ENCODE data around the gene VPS8. TPM values are rescaled to one million over a fixed set of nuclear protein-coding genes. Genes with fewer than 3 reads are reported as not detected.

VPS8 gene
- total RNA-seq, 1 donor from 2014 or later, result 83.9 TPM

DNA sequence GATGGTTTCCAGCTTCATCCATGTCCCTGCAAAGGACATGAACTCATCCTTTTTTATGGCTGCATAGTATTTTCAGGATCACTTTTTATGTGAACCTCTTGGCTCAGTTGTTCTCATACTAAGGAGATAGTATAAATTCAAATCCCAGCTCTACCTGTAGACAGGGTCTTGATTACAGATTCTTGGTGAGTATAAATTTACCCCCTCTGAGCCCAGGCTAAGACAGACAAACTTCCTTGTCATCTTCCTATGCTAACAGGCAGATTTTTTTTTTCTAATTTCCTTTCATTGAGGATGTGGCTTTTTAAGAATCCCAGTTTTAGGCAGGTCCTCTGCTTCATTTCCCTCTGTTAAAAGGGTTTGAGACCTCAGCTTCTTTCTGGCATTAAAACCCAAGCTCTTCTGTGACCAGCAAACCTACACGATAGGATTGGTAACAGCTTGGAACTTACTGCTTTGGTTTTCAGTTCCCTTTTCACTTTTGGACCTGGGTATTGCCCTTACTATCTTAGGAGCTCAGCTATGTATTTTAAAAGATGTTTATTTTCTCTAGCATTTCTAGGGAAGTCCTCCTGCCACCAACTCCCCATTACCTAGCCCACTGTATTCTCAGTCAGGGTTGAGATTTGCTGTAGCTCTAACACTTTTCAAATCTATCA is 72.5 kb downstream of the VPS8 start:
- H3K4me3 ChIP-seq, result no peak overlapping the region
- no peaks in the 10 kb centered on the region for H3K27me3 ChIP-seq (ENCODE audit: low read depth)
- intact Hi-C loops (cut with micrococcal nuclease), result no loop called here
- DNase-seq, result no peak
- no peaks in the 10 kb centered on the region for H3K4me1 ChIP-seq
- TF ChIP-seq, protein P1, sequence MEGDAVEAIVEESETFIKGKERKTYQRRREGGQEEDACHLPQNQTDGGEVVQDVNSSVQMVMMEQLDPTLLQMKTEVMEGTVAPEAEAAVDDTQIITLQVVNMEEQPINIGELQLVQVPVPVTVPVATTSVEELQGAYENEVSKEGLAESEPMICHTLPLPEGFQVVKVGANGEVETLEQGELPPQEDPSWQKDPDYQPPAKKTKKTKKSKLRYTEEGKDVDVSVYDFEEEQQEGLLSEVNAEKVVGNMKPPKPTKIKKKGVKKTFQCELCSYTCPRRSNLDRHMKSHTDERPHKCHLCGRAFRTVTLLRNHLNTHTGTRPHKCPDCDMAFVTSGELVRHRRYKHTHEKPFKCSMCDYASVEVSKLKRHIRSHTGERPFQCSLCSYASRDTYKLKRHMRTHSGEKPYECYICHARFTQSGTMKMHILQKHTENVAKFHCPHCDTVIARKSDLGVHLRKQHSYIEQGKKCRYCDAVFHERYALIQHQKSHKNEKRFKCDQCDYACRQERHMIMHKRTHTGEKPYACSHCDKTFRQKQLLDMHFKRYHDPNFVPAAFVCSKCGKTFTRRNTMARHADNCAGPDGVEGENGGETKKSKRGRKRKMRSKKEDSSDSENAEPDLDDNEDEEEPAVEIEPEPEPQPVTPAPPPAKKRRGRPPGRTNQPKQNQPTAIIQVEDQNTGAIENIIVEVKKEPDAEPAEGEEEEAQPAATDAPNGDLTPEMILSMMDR (IDR thresholded peaks at IDR 0.05; ENCODE audit: borderline replicate concordance), result no peak
- H3K27ac ChIP-seq (replicated peaks), result no peak overlapping the region
- peaks cover 44% of the 10 kb centered on the region for H3K36me3 ChIP-seq
- no peaks in the 10 kb centered on the region for H3K9me3 ChIP-seq (replicated peaks)

DNA sequence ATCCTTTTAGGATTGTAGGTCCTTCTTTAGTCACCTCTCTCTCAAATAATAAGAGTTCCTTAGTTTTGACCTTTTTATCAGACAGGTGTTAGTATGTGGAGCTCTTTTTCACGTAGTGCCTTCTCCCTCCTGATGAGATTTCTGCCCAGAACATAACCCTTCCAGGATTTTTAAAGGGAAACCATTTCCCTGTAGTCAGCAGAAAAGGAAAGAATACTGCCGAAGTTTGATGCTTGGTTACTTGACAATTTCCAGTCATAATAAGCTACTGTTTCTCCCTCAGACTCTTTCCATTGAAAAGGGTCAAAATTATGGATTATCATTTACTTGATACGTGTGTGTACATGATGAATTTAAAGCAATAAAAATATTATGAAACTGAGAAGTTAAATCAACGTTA is 73.1 kb downstream of the VPS8 start:
- no peaks in the 10 kb centered on the region for H3K4me1 ChIP-seq
- intact Hi-C loops (cut with micrococcal nuclease), result no loop called here
- no peaks in the 10 kb centered on the region for H3K9me3 ChIP-seq (replicated peaks)
- H3K36me3 ChIP-seq, result peaks cover 44% of the 10 kb centered on the region
- no peaks in the 10 kb centered on the region for H3K27me3 ChIP-seq (ENCODE audit: low read depth)
- TF ChIP-seq, protein P1 (IDR thresholded peaks at IDR 0.05; ENCODE audit: borderline replicate concordance), result no peak
- no peak overlapping the region for H3K27ac ChIP-seq (replicated peaks)
- no peak overlapping the region for H3K4me3 ChIP-seq
- DNase-seq, result no peak

DNA sequence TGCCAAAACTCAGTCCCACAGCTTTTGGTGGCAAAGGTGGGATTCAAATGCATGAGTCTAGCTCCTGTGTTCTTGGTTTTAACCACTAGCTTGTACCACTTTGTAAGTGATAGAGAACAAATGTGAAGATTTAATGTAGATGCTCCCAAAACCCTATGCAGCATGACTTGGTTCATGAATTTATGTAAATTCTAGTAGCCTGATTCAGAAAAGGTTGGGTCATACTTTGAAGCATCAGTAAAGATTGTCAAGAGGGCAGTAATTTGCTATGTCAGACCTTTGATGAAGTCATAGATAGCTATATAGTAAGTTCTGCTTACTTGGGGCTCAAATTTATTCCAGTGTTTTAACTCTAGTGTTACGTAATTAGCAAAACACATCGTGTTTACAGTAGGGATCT is 75.6 kb downstream of the VPS8 start:
- no peak for DNase-seq
- intact Hi-C loops (cut with micrococcal nuclease), result no loop called here
- TF ChIP-seq, protein P1 (IDR thresholded peaks at IDR 0.05; ENCODE audit: borderline replicate concordance), result no peak
- no peaks in the 10 kb centered on the region for H3K4me1 ChIP-seq
- H3K27ac ChIP-seq (replicated peaks), result no peak overlapping the region
- H3K4me3 ChIP-seq, result no peak overlapping the region
- H3K27me3 ChIP-seq (ENCODE audit: low read depth), result no peaks in the 10 kb centered on the region
- no peaks in the 10 kb centered on the region for H3K9me3 ChIP-seq (replicated peaks)
- H3K36me3 ChIP-seq, result peaks cover 44% of the 10 kb centered on the region

DNA sequence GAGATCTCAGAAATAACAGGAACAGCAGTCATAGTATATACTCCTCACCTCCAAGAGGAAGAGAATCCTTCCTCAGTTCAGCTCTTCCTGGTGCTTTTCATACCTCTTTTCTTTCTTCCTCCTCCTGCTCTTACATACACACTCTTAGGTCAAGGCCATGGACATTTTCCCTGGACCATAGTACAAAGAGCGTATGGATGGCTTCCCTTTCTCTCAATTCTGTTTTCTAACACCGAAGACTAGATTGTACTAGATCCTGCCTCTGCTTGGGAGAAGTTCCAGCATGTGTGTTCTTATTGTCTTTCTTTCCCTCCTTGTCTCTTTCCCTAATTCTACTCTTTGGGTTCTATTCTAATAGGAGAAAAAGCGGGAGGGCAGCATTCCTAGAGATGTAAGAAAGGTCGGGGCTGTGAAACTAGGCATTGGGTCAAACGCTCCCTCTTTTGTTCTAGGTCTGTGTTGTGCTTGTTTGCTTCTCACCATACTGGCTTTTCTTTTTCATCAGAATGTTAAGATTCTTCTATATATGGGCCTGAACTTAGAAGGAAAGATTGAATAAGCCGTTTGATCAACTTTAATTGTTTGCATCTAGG is 77.4 kb downstream of the VPS8 start:
- H3K27me3 ChIP-seq (ENCODE audit: low read depth), result no peaks in the 10 kb centered on the region
- H3K27ac ChIP-seq (replicated peaks), result no peak overlapping the region
- no peaks in the 10 kb centered on the region for H3K4me1 ChIP-seq
- H3K4me3 ChIP-seq, result no peak overlapping the region
- TF ChIP-seq, protein P1 (IDR thresholded peaks at IDR 0.05; ENCODE audit: borderline replicate concordance), result no peak
- DNase-seq, result no peak
- no peaks in the 10 kb centered on the region for H3K9me3 ChIP-seq (replicated peaks)
- intact Hi-C loops (cut with micrococcal nuclease), result no loop called here
- peaks cover 33% of the 10 kb centered on the region for H3K36me3 ChIP-seq

DNA sequence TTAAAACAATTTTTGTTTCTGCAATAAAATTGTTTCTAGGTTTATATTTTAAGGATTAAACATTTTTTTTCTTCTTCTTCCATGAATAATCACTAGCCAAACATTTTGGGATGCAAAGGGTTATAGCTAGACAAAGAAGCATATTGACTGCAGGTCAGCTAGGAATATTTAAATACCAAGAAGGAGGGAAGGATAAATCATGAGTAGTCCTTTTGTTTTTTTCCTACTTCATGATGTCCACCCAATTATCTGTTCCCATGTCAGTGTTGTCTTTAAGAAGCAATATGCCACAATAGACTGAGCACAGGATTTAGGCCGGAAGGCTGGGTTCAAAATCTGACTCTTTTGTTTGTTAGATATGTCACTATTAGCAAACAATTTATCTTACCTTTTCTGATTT is 82.1 kb downstream of the VPS8 start:
- TF ChIP-seq, protein P1 (IDR thresholded peaks at IDR 0.05; ENCODE audit: borderline replicate concordance), result no peak
- no peak for DNase-seq
- no peaks in the 10 kb centered on the region for H3K27me3 ChIP-seq (ENCODE audit: low read depth)
- H3K9me3 ChIP-seq (replicated peaks), result no peaks in the 10 kb centered on the region
- H3K4me1 ChIP-seq, result no peaks in the 10 kb centered on the region
- no peak overlapping the region for H3K27ac ChIP-seq (replicated peaks)
- no peak overlapping the region for H3K4me3 ChIP-seq
- intact Hi-C loops (cut with micrococcal nuclease), result no loop called here
- H3K36me3 ChIP-seq, result peaks cover 20% of the 10 kb centered on the region
